ENCODE results near the gene MBNL2. TPM values are rescaled to one million over a fixed set of nuclear protein-coding genes. Genes with fewer than 3 reads are reported as not detected.

Gene MBNL2
- total RNA-seq, 2 experiments from 2014 or later, result 2.7 to 7.4 TPM

DNA sequence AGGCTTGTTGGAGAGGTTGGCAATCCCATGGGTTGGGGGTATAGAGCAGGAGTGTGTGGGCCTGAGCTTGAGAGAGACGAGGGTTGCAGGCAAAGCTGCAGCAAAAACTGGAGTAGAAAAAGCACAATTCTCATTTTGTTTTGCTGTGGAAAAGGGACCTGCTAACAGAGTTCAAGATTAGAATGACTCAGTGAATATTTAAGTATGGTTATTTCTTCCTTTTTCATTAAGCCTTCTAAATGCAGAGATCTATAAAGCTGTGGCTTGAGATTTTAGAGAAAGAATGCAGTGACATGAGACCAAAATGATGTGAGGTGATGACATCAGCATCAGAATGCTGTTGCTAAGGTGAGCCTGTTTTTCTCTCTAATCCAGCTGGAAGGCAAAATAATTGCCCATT lies 10.8 kb upstream of the MBNL2 start:
- Histone ChIP-seq H3K9me2 (ENCODE audit: insufficient read depth, low read length) (no peaks in the 10 kb centered on the region), H3K79me2 (ENCODE audit: insufficient read depth, low read depth, low read length) (no peaks in the 10 kb centered on the region), H2AFZ (ENCODE audit: low read length) (no peak overlapping the region), H3K4me1 (ENCODE audit: insufficient read depth, low read length, poor library complexity, severe bottlenecking) (no peaks in the 10 kb centered on the region), H3K9me3 (ENCODE audit: low read length) (no peaks in the 10 kb centered on the region), H3K4me2 (ENCODE audit: low read length) (no peak overlapping the region), H3K36me3 (ENCODE audit: insufficient read depth, low read length) (no peaks in the 10 kb centered on the region), H3K4me3 (ENCODE audit: low read depth, low read length, poor library complexity, severe bottlenecking) (no peak overlapping the region), H3K27ac (ENCODE audit: low read depth, low read length, poor library complexity, severe bottlenecking) (no peak overlapping the region), H4K20me1 (ENCODE audit: insufficient read depth, low read length) (no peaks in the 10 kb centered on the region)
- intact Hi-C loops (cut with micrococcal nuclease; ENCODE audit: unreplicated experiment), result loop anchor here (5.0 kb wide), 1 partner anchor 99 kb away; no protein-coding TSS in a partner anchor
- CTCF ChIA-PET (ENCODE audit: unreplicated experiment), result no interaction called here
- DNase-seq (ENCODE audit: low spot score), result no peak
- POLR2A ChIA-PET, result interaction anchor here (1.5 kb wide), 1 partner anchor 11 kb away, joined by 3 read pairs; the partner anchor contains the start of gene MBNL2
- TF ChIP-seq EZH2phosphoT487 (IDR thresholded peaks at IDR 0.05; ENCODE audit: borderline replicate concordance, low read depth, low read length), result no peak
- TF ChIP-seq, protein P1, sequence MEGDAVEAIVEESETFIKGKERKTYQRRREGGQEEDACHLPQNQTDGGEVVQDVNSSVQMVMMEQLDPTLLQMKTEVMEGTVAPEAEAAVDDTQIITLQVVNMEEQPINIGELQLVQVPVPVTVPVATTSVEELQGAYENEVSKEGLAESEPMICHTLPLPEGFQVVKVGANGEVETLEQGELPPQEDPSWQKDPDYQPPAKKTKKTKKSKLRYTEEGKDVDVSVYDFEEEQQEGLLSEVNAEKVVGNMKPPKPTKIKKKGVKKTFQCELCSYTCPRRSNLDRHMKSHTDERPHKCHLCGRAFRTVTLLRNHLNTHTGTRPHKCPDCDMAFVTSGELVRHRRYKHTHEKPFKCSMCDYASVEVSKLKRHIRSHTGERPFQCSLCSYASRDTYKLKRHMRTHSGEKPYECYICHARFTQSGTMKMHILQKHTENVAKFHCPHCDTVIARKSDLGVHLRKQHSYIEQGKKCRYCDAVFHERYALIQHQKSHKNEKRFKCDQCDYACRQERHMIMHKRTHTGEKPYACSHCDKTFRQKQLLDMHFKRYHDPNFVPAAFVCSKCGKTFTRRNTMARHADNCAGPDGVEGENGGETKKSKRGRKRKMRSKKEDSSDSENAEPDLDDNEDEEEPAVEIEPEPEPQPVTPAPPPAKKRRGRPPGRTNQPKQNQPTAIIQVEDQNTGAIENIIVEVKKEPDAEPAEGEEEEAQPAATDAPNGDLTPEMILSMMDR (conservative IDR thresholded peaks at IDR 0.05; ENCODE audit: low read length), result no peak
- no TSS peak for BruUV-seq (replicated peaks)

DNA sequence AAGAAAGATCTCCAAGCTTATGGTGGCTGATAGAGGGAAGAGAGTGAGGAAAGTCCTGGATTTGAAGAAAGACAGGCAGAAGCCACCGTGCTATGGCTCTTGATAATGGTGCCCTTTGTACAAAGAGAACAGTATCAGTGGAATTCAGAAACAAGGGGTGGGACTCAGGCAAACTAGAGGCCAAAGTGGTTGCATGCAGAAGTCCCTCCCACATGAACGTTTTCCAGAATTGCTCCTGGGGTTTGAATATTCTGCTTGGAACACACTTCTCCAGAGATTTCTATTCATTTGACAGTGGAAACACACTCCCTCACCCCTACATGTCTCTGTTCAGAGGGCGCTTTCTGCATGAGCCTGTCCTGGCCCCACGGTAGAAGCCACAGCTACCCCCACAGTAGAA lies 10.1 kb upstream of the MBNL2 start:
- Histone ChIP-seq H3K9me2 (ENCODE audit: insufficient read depth, low read length) (no peaks in the 10 kb centered on the region), H3K4me3 (ENCODE audit: low read depth, low read length, poor library complexity, severe bottlenecking) (no peak overlapping the region), H3K27ac (ENCODE audit: low read depth, low read length, poor library complexity, severe bottlenecking) (no peak overlapping the region), H3K36me3 (ENCODE audit: insufficient read depth, low read length) (no peaks in the 10 kb centered on the region), H3K9me3 (ENCODE audit: low read length) (no peaks in the 10 kb centered on the region), H3K79me2 (ENCODE audit: insufficient read depth, low read depth, low read length) (no peaks in the 10 kb centered on the region), H3K4me1 (ENCODE audit: insufficient read depth, low read length, poor library complexity, severe bottlenecking) (no peaks in the 10 kb centered on the region), H3K4me2 (ENCODE audit: low read length) (no peak overlapping the region), H2AFZ (ENCODE audit: low read length) (no peak overlapping the region), H4K20me1 (ENCODE audit: insufficient read depth, low read length) (no peaks in the 10 kb centered on the region)
- intact Hi-C loops (cut with micrococcal nuclease; ENCODE audit: unreplicated experiment), result loop anchor here (5.0 kb wide), 1 partner anchor 100 kb away; no protein-coding TSS in a partner anchor
- TF ChIP-seq EZH2phosphoT487 (IDR thresholded peaks at IDR 0.05; ENCODE audit: borderline replicate concordance, low read depth, low read length), result no peak
- TF ChIP-seq, protein P1 (conservative IDR thresholded peaks at IDR 0.05; ENCODE audit: low read length), result no peak
- ChIA-PET CTCF (ENCODE audit: unreplicated experiment) (no interaction called here), POLR2A (interaction anchor here (1.2 to 1.5 kb wide), 2 partner anchors 10 to 11 kb away, joined by 3 read pairs; partner anchors contain the start of gene MBNL2)
- DNase-seq (ENCODE audit: low spot score), result no peak
- BruUV-seq (replicated peaks), result no TSS peak

DNA sequence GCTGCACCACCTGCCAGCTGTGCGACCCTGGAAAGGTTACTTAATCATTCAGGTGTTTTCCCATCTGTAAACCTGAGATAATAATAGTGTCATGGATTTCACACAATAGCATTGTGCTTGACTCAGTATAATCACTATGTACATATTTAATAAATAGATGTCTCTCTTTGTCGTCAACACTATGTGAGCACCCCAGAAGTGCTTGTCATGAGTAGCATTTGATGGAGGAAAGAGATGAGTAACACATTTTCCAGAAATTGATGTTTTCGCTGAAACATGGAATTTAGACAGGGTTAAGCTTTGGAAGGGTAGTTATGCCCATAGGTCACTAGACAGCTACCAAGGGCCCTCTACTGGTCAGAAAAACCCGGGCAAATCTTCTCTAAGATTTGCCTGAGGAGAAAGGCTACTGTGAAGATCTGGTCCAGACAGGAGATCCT lies 9.5 kb upstream of the MBNL2 start:
- intact Hi-C loops (cut with micrococcal nuclease; ENCODE audit: unreplicated experiment), result loop anchor here (5.0 kb wide), 1 partner anchor 100 kb away; no protein-coding TSS in a partner anchor
- ChIA-PET POLR2A (interaction anchor here (1.2 kb wide), 1 partner anchor 11 kb away, joined by 3 read pairs; no protein-coding TSS in a partner anchor), CTCF (ENCODE audit: unreplicated experiment) (no interaction called here)
- no TSS peak for BruUV-seq (replicated peaks)
- Histone ChIP-seq H3K4me1 (ENCODE audit: insufficient read depth, low read length, poor library complexity, severe bottlenecking) (no peaks in the 10 kb centered on the region), H3K36me3 (ENCODE audit: insufficient read depth, low read length) (no peaks in the 10 kb centered on the region), H3K9me3 (ENCODE audit: low read length) (no peaks in the 10 kb centered on the region), H3K9me2 (ENCODE audit: insufficient read depth, low read length) (no peaks in the 10 kb centered on the region), H3K4me2 (ENCODE audit: low read length) (no peak overlapping the region), H3K27ac (ENCODE audit: low read depth, low read length, poor library complexity, severe bottlenecking) (no peak overlapping the region), H3K4me3 (ENCODE audit: low read depth, low read length, poor library complexity, severe bottlenecking) (no peak overlapping the region), H2AFZ (ENCODE audit: low read length) (no peak overlapping the region), H4K20me1 (ENCODE audit: insufficient read depth, low read length) (no peaks in the 10 kb centered on the region), H3K79me2 (ENCODE audit: insufficient read depth, low read depth, low read length) (no peaks in the 10 kb centered on the region)
- TF ChIP-seq, protein P1 (conservative IDR thresholded peaks at IDR 0.05; ENCODE audit: low read length), result peak; percentile 60
- no peak for TF ChIP-seq EZH2phosphoT487 (IDR thresholded peaks at IDR 0.05; ENCODE audit: borderline replicate concordance, low read depth, low read length)
- peak; percentile 4 for DNase-seq (ENCODE audit: low spot score)

Data from OCI-LY7 (cell line).